ENCODE measurements around the gene RHOB. TPM values are rescaled to one million over a fixed set of nuclear protein-coding genes. Genes with fewer than 3 reads are reported as not detected.

Gene RHOB
- total RNA-seq, 2 donors from 2014 or later: 141 to 332 TPM

GRCh38 chr2:20421336-20421987 lies 25.4 kb upstream of the RHOB start:
- intact Hi-C loops (cut with DNase I, micrococcal nuclease): no loop called here
- no peak for ATAC-seq
- no peak for DNase-seq

- ATAC-seq (no peak), DNase-seq (peak; percentile 55 to 76)
- intact Hi-C loops (cut with DNase I, micrococcal nuclease): no loop called here
Observed at GRCh38 chr2:20421988-20422370, 24.9 kb upstream of the RHOB start.

DNA sequence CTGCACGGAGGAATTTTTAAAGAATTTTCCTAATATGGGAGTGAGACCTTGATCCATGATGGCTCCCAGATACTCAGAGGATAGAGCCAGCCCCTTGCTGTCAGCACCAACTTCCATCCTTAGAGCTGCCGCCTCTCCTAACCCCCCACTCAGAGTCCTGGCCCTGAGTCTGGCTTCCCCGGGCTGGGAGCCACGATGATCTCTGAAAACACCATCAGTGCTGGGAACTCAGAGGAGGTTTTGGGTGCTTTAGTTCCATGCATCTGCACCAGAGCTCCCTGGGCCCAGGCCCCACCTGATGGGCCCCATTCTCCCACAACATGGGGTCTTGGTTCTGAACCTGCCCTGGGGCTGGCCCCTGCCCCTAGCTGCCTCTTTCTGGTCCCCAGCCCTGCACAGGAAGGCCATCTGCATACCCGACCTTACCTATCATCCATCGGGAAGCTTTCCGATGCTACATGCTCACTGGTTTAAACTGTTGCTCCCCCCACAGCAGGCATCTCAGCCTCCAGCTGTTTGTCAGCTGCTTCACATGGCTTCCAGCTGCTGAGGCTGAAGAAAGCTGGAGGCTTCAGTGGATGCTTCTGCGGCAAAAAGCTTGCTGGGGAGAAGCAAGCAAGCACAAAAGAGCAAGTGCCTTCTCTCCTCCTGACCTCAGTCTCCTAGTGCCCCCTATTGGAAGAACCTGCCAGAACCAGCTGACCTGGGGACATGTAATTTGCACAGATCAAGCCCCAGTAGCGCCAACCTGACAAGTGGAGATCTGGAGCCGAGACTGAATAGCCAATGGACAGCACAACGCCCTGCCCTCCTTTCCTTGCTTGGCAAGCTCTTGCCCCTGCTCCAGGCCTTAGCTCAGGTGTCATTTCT lies 24.2 kb upstream of the RHOB start:
- intact Hi-C loops (cut with DNase I, micrococcal nuclease): no loop called here

GRCh38 chr2:20423359-20423758 lies 23.5 kb upstream of the RHOB start:
- DNase-seq (no peak), ATAC-seq (no peak)
- intact Hi-C loops (cut with DNase I, micrococcal nuclease): no loop called here

More for the DNA sequence above, 24.2 kb upstream of the RHOB start:
- ATAC-seq (no peak), DNase-seq (no peak)

GRCh38 chr2:20423847-20424246 lies 23.0 kb upstream of the RHOB start:
- no peak for DNase-seq
- intact Hi-C loops (cut with DNase I, micrococcal nuclease): no loop called here
- no peak for ATAC-seq

GRCh38 chr2:20424300-20425290 lies 22.3 kb upstream of the RHOB start:
- intact Hi-C loops (cut with DNase I, micrococcal nuclease): no loop called here
- peak; percentile 48 to 70 for DNase-seq
- ATAC-seq: no peak

DNA sequence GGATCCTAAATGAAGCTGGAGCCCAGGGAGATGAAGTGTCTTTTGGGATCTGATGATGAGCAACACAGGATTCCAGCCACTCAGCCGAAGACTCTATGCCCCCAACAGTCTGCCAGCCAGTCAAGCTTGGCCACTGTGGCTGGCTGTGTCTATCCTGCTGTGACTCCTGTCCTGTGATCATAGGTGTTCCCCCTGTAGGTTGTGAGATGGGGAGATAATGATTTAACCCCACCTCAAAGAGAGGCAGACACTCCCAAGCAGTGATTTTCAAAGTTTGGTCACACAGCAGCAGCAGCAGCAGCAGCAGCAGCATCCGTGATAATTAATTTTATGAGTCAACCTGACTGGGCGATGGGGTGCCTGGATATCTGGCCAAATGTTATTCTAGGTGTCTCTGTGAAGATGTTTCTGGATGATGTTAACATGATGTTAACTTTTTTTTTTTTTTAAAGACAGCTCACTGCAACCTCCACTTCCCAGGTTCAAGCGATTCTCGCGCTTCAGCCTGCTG lies 21.4 kb upstream of the RHOB start:
- intact Hi-C loops (cut with DNase I, micrococcal nuclease): no loop called here
- ATAC-seq: no peak
- no peak for DNase-seq

- no peak for ATAC-seq
- intact Hi-C loops (cut with DNase I, micrococcal nuclease): no loop called here
- DNase-seq: no peak
Observed at GRCh38 chr2:20425884-20426283, 21.0 kb upstream of the RHOB start.

GRCh38 chr2:20427931-20428526 lies 18.8 kb upstream of the RHOB start:
- intact Hi-C loops (cut with DNase I, micrococcal nuclease): no loop called here
- ATAC-seq: no peak
- DNase-seq: no peak

DNA sequence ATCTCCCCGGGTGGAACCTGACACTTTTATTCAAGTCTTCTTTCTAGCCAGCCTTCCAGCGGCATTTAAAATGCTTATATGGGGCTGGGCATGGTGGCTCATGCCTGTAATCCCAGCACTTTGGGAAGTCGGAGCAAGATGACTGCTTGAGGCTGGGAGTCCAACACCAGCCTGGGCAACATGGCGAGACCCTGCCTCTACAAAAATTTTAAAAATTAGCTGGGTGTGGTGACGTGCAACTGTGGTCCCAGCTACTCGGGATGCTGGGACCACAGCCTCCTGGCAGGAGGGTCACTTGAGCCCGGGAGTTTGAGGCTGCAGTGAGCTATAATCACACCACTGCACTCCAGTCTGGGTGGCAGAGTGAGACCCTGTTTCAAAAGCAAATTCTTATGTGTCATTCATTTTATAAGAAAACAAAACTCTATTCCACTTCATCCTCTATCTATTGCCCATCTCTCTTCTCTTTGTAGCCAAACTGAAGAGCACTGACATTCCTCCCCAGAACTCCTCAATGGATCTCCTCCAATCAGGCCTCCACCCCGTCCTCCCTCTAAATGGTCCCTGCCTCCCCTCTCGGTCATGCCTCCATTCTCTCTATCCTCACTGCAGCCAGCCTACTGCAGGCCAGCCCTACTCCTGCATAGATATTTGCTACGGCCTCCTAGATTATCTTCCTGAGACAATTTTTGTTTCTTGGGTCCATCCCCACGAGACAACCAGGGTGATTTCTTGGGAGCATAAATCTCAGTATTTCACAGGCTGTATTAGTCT lies 18.0 kb upstream of the RHOB start:
- intact Hi-C loops (cut with DNase I, micrococcal nuclease): no loop called here
- DNase-seq (no peak), ATAC-seq (no peak)

- ATAC-seq (peak; percentile 96), DNase-seq (no peak)
- intact Hi-C loops (cut with DNase I, micrococcal nuclease): no loop called here
Observed at GRCh38 chr2:20429528-20429927, 17.3 kb upstream of the RHOB start.

GRCh38 chr2:20430035-20430434 lies 16.8 kb upstream of the RHOB start:
- no peak for DNase-seq
- intact Hi-C loops (cut with DNase I, micrococcal nuclease): no loop called here
- ATAC-seq: no peak

DNA sequence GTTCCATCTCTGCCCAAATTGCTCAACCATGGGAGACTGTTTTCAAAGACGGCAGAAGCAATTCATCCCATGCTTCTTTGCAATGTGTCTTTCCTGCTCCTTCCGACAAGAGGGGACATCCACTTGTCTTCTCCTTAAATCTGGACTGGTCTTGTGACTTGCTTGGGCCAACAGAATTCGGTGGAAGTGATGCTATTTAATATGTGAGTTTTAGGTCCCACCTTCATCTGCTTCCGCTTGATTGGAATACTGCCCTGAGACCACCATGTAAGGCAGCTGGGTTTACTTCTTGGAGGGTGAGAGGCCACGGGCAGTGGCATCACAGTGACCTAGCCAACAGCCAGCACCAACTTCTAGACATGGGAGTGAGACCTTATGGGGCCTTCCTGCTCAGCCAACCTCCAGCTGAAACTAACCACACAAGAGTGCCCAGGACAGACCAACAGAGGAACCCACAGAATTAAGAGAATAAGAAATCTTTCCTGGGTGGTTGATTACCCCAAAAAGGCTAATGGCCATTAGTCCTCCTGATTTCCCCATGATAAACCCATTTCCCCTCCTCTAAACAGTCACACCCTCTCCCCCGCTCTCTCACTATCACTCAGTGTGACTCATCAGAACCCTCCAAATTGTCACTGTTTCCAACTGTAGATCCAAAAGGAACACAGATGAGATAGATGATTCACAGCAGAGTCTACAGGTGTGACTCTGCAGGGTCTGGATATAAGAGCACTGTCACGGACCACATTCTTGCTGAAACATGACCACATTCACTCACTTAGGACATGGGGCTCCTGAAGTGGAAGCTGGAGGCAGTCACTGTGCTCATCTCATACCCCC lies 16.2 kb upstream of the RHOB start:
- ATAC-seq: no peak
- no peak for DNase-seq
- intact Hi-C loops (cut with DNase I, micrococcal nuclease): no loop called here

GRCh38 chr2:20431301-20431698 lies 15.6 kb upstream of the RHOB start:
- intact Hi-C loops (cut with DNase I, micrococcal nuclease): no loop called here
- ATAC-seq (no peak), DNase-seq (no peak)

GRCh38 chr2:20431772-20432171 lies 15.1 kb upstream of the RHOB start:
- intact Hi-C loops (cut with DNase I, micrococcal nuclease): no loop called here
- ATAC-seq (no peak), DNase-seq (no peak)

GRCh38 chr2:20432714-20433113 lies 14.2 kb upstream of the RHOB start:
- DNase-seq: no peak
- no peak for ATAC-seq
- intact Hi-C loops (cut with DNase I, micrococcal nuclease): no loop called here

DNA sequence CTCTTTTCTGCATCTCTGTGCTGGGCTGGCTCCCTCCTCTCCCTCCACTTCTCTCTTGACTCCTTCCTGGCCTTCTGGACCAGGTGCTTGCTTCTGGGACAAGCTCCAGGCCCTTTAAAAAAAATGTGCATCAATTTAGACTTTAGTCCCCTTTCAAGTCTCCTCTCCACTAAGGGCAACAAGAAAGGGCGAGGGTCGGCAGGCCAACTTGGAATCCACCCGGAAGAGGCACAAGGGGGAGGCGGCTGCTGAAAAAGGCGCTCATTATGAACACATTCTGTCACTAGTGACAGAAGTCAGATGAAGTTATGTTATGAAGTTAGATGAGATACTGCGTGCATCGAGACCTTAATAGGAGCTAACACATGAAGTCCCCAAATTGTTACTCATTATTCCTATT lies 13.6 kb upstream of the RHOB start:
- ATAC-seq (no peak), DNase-seq (no peak)
- intact Hi-C loops (cut with DNase I, micrococcal nuclease): no loop called here
